A673 (cell line): ENCODE results near the gene VWA5B1. TPM values are rescaled to one million over a fixed set of nuclear protein-coding genes. Genes with fewer than 3 reads are reported as not detected.
"Not testable (repeated sequence)": the region's sequence is repeated elsewhere in the genome, so short reads cannot be mapped to it uniquely, and the experiment has no call there.

Experiments used
- BruUV-seq: library from RNA; stranded (reverse); fragments of 400-500 nt; replicated peaks from 2 replicates; lab custom pipeline; 2021; lab: Mats Ljungman, UMichigan
- CTCF ChIA-PET: fragments of 300-600 bp; sonication (Branson Sonifier 250); formaldehyde crosslinking; loops from one replicate; lab custom pipeline; 2022; ENCODE audit warnings: antibody characterized with exemption; lab: Charles Lee
- POLR2A ChIA-PET: fragments of 300-600 bp; sonication (Branson Sonifier 250); formaldehyde crosslinking; loops from one replicate; lab custom pipeline; 2022; ENCODE audit warnings: antibody characterized with exemption; ENCODE audit not compliant: low non-redundant PET; lab: Charles Lee
- DNase-seq: peaks from one replicate; pipeline ENCODE4 v3.0.0-alpha.2; 2015; ENCODE audit warnings: low spot score
- H3K27ac ChIP-seq: fragments of 200-600 bp; sonication (generic); 2 replicates; pipeline ENCODE4 v1.5.1; 2016; ENCODE audit warnings: mixed run types, low read depth, mild to moderate bottlenecking, mixed read lengths, antibody characterized with exemption, low read length; ENCODE audit not compliant: poor library complexity, severe bottlenecking
- H3K27me3 ChIP-seq: fragments of 200-600 bp; sonication (generic); replicated peaks from 2 replicates; pipeline ENCODE4 v1.6.1; 2017; ENCODE audit warnings: mixed run types, low read depth, mild to moderate bottlenecking, mixed read lengths, antibody characterized with exemption, low read length; ENCODE audit not compliant: insufficient read depth, poor library complexity
- H3K36me3 ChIP-seq: fragments of 200-600 bp; sonication (generic); 2 replicates; pipeline ENCODE4 v1.6.1; 2016; ENCODE audit warnings: mixed run types, mild to moderate bottlenecking, mixed read lengths, antibody characterized with exemption, low read length; ENCODE audit not compliant: insufficient read depth, poor library complexity, severe bottlenecking
- H3K4me1 ChIP-seq: fragments of 200-600 bp; sonication (generic); 2 replicates; pipeline ENCODE4 v1.6.1; 2017; ENCODE audit warnings: mixed run types, mild to moderate bottlenecking, mixed read lengths, antibody characterized with exemption, low read length; ENCODE audit not compliant: insufficient read depth, poor library complexity, severe bottlenecking
- H3K4me3 ChIP-seq: fragments of 200-600 bp; sonication (generic); 2 replicates; pipeline ENCODE4 v1.5.1; 2016; ENCODE audit warnings: low read depth, mixed run types, mild to moderate bottlenecking, mixed read lengths, low read length; ENCODE audit not compliant: poor library complexity, severe bottlenecking
- H3K9me3 ChIP-seq: fragments of 200-600 bp; sonication (generic); 2 replicates; pipeline ENCODE4 v1.6.1; 2016; ENCODE audit warnings: mixed run types, low read depth, mild to moderate bottlenecking, mixed read lengths, antibody characterized with exemption, low read length; ENCODE audit not compliant: poor library complexity, severe bottlenecking
- EZH2 ChIP-seq: fragments of 200-600 bp; sonication (generic); IDR thresholded peaks from 2 replicates; pipeline ENCODE4 v1.6.1; 2017; ENCODE audit warnings: borderline replicate concordance, low read depth, mild to moderate bottlenecking, mixed read lengths, antibody characterized with exemption, low read length; ENCODE audit not compliant: poor library complexity, severe bottlenecking
- intact Hi-C: fragments of 100-400 bp; cut with micrococcal nuclease; formaldehyde crosslinking; loops from one replicate; pipeline ENCODE4 v1.10.0; 2022; ENCODE audit not compliant: unreplicated experiment
- total RNA-seq: library from RNA; stranded (reverse); gene quantifications from 2 replicates; pipeline ENCODE4 v1.2.3, GENCODE V29; 2021
- TF ChIP-seq, protein P1 (sequence below): fragments of 300-800, 200-600 bp; sonication (generic); conservative IDR thresholded peaks from 2 replicates; pipeline ENCODE4 v1.5.1; 2017; ENCODE audit warnings: low read depth, mild to moderate bottlenecking, antibody characterized with exemption, low read length, moderate library complexity, mixed read lengths

Gene VWA5B1
- total RNA-seq, 1 experiment from 2014 or later = not detected

- peaks cover 19% of the 10 kb centered on the region for H3K27me3 ChIP-seq
- H3K4me3 ChIP-seq = no peak overlapping the region
- no peaks in the 10 kb centered on the region for H3K9me3 ChIP-seq
- H3K4me1 ChIP-seq = no peaks in the 10 kb centered on the region
- TF ChIP-seq, protein P1, sequence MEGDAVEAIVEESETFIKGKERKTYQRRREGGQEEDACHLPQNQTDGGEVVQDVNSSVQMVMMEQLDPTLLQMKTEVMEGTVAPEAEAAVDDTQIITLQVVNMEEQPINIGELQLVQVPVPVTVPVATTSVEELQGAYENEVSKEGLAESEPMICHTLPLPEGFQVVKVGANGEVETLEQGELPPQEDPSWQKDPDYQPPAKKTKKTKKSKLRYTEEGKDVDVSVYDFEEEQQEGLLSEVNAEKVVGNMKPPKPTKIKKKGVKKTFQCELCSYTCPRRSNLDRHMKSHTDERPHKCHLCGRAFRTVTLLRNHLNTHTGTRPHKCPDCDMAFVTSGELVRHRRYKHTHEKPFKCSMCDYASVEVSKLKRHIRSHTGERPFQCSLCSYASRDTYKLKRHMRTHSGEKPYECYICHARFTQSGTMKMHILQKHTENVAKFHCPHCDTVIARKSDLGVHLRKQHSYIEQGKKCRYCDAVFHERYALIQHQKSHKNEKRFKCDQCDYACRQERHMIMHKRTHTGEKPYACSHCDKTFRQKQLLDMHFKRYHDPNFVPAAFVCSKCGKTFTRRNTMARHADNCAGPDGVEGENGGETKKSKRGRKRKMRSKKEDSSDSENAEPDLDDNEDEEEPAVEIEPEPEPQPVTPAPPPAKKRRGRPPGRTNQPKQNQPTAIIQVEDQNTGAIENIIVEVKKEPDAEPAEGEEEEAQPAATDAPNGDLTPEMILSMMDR = no peak
- TF ChIP-seq EZH2 = no peak
- H3K27ac ChIP-seq = no peak overlapping the region
- H3K36me3 ChIP-seq = no peaks in the 10 kb centered on the region
- CTCF ChIA-PET = no interaction called here
- POLR2A ChIA-PET = no interaction called here
- no TSS peak for BruUV-seq
- intact Hi-C loops = no loop called here
- DNase-seq = no peak
Measured at GRCh38 chr1:20271498-20272400, 18.9 kb upstream of the VWA5B1 start.

DNA sequence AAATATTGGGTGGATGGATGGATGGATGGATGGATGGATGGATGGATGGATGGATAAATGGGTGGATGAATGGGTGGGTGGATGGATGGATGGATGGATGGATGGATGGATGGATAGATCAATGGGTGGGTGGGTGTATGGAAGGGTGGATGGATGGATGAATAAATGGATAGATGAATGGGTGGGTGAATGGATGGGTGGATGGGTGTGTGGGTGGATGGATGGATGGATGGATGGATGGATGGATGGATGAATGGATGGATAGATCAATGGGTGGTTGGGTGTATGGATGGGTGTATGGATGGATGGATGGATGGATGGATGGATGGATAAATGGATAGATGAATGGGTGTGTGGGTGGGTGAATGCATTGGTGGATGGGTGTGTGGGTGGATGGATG lies 17.0 kb upstream of the VWA5B1 start:
- H3K36me3 ChIP-seq, DNase-seq, H3K4me3 ChIP-seq, CTCF ChIA-PET, H3K9me3 ChIP-seq, POLR2A ChIA-PET, H3K27ac ChIP-seq, BruUV-seq, intact Hi-C loops, H3K4me1 ChIP-seq: not testable (repeated sequence)
- H3K27me3 ChIP-seq = peaks cover 19% of the 10 kb centered on the region

DNA sequence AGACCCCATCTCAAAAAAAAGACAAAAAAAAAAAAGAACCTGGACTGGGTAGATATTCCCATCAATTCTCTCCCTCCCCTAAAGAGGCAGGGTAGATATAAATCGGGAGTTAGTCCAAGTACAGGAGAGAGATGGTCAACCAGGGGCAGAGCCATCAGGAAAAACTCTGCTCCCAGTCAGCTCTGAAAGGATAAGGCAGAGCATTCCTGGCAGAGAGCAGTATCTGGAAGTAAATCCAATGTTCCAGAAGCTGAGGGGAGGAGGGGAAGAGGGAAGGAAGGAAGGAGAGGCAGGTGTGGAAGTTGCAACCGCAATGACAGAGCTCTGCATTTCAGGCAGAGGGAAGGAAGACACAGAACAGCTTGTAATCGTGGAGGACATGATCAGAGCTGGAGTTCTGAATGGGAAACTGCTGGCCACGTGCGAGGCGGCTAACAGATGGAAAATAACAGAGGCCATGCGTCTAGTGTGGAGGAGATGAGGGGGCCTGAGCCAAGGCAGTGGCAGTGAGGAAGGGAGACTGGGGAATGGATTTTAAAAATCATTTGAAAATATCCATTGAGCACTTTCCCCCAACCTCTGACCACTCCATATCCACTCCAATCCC lies 15.3 kb upstream of the VWA5B1 start:
- H3K4me1 ChIP-seq = no peaks in the 10 kb centered on the region
- H3K36me3 ChIP-seq = no peaks in the 10 kb centered on the region
- no peak for TF ChIP-seq EZH2
- TF ChIP-seq, protein P1 = no peak
- no peak for DNase-seq
- BruUV-seq = no TSS peak
- H3K27me3 ChIP-seq = peaks cover 16% of the 10 kb centered on the region
- intact Hi-C loops = no loop called here
- no peak overlapping the region for H3K4me3 ChIP-seq
- H3K27ac ChIP-seq = no peak overlapping the region
- ChIA-PET POLR2A (interaction anchor here (0.6 kb wide), 1 partner anchor 19 kb away, joined by 3 read pairs; no protein-coding TSS in a partner anchor), CTCF (no interaction called here)
- H3K9me3 ChIP-seq = no peaks in the 10 kb centered on the region
